ENCODE data around the gene SLC35F6.
"Not testable (repeated sequence)": the region's sequence is repeated elsewhere in the genome, so short reads cannot be mapped to it uniquely, and the experiment has no call there.

Gene SLC35F6

GRCh38 chr2:26757873-26758789, 6.0 kb upstream of the SLC35F6 start:
- DNase-seq (ENCODE audit: low read depth) = no peak

GRCh38 chr2:26758790-26759321, 5.2 kb upstream of the SLC35F6 start:
- no peak for DNase-seq (ENCODE audit: low read depth)

- DNase-seq (ENCODE audit: low read depth) = no peak
Measured at GRCh38 chr2:26759845-26760244, 4.2 kb upstream of the SLC35F6 start.

GRCh38 chr2:26760991-26761390, 3.1 kb upstream of the SLC35F6 start:
- not testable (repeated sequence) for DNase-seq (ENCODE audit: low read depth)

GRCh38 chr2:26763019-26763418, 1.1 kb upstream of the SLC35F6 start:
- DNase-seq (ENCODE audit: low read depth) = no peak

- DNase-seq (ENCODE audit: low read depth) = no peak
Measured at GRCh38 chr2:26764906-26765305, 822 bp downstream of the SLC35F6 start.

GRCh38 chr2:26765475-26766200, 1.6 kb downstream of the SLC35F6 start:
- DNase-seq (ENCODE audit: low read depth) = no peak

- no peak for DNase-seq (ENCODE audit: low read depth)
Measured at GRCh38 chr2:26767129-26767528, 3.0 kb downstream of the SLC35F6 start.

GRCh38 chr2:26767894-26768487, 3.9 kb downstream of the SLC35F6 start:
- no peak for DNase-seq (ENCODE audit: low read depth)

GRCh38 chr2:26768759-26769088, 4.6 kb downstream of the SLC35F6 start:
- DNase-seq (ENCODE audit: low read depth) = no peak

- DNase-seq (ENCODE audit: low read depth) = no peak
Measured at GRCh38 chr2:26769089-26769761, 5.1 kb downstream of the SLC35F6 start.

GRCh38 chr2:26770986-26771586, 7.0 kb downstream of the SLC35F6 start:
- DNase-seq (ENCODE audit: low read depth) = no peak

- DNase-seq (ENCODE audit: low read depth) = no peak
Measured at GRCh38 chr2:26772064-26773001, 8.2 kb downstream of the SLC35F6 start.

GRCh38 chr2:26776195-26776800, 12.2 kb downstream of the SLC35F6 start:
- DNase-seq (ENCODE audit: low read depth) = no peak

GRCh38 chr2:26778098-26778497, 14.0 kb downstream of the SLC35F6 start:
- DNase-seq (ENCODE audit: low read depth) = no peak

- no peak for DNase-seq (ENCODE audit: low read depth)
Measured at GRCh38 chr2:26778507-26778906, 14.4 kb downstream of the SLC35F6 start.

GRCh38 chr2:26780203-26780760, 16.2 kb downstream of the SLC35F6 start:
- no peak for DNase-seq (ENCODE audit: low read depth)

GRCh38 chr2:26782876-26783704, 19.0 kb downstream of the SLC35F6 start:
- DNase-seq (ENCODE audit: low read depth) = no peak

Data from stimulated activated CD8-positive, alpha-beta memory T cell treated with anti-CD3 and anti-CD28 coated beads, Interleukin-15, amount 100 ng/mL, for 24 hours (primary cell).